ENCODE measurements around the gene HFM1. TPM values are rescaled to one million over a fixed set of nuclear protein-coding genes. Genes with fewer than 3 reads are reported as not detected.
"Not testable (repeated sequence)": the region's sequence is repeated elsewhere in the genome, so short reads cannot be mapped to it uniquely, and the experiment has no call there.

The HFM1 gene
- total and polyA plus RNA-seq, 10 of the 15 experiments (the other 5 are each of a cell fraction or from before 2014, with no cell fraction given): not detected

DNA sequence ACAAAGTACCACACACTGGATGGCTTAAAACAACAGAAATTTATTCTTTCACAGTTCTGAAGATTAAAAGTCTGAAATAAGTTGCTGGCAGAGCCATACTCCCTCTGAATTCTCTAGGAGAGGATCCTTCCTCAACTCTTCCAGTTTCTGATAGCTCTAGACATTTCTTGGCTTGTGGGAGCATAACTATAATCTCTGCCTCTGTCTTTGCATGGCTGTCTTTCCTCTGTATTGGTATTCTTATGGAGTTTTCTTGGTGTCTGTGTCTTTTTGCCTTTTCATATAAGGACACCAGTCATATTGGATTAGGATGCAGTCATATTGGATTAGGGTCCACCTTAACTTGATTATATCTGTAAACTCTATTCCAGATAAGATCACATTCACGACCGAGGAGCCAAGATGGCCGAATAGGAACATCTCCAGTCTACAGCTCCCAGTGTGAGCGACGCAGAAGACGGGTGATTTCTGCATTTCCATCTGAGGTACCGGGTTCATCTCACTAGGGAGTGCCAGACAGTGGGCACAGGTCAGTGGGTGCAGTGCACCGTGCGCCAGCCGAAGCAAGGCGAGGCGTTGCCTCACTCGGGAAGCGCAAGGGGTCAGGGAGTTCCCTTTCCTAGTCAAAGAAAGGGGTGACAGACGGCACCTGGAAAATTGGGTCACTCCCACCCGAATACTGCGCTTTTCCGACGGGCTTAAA is 118.2 kb downstream of the HFM1 start:
- SMC1A ChIA-PET (ENCODE audit: uncharacterized antibody, unreplicated experiment); H3K9me3 ChIP-seq (replicated peaks; ENCODE audit: control insufficient read depth, insufficient read depth, low read length); H3K4me3 ChIP-seq; BruUV-seq (replicated peaks); H3K36me3 ChIP-seq (ENCODE audit: control insufficient read depth in 2 of 2, insufficient read depth in 2 of 2, low read length in 1 of 2); H3K27me3 ChIP-seq (replicated peaks in 1 of 2; ENCODE audit: control insufficient read depth in 2 of 2, insufficient read depth in 2 of 2, low read length in 1 of 2); intact Hi-C loops (cut with micrococcal nuclease; ENCODE audit: unreplicated experiment); FAIRE-seq; ATAC-seq; H3K27ac ChIP-seq (ENCODE audit: control insufficient read depth, insufficient read depth); H4K20me1 ChIP-seq (ENCODE audit: control insufficient read depth, insufficient read depth); POLR2A ChIA-PET; H3K9ac ChIP-seq (ENCODE audit: control insufficient read depth, insufficient read depth, low read length); in situ Hi-C loops (cut with MboI); RAD21 ChIA-PET (ENCODE audit: unreplicated experiment); DNase-seq (ENCODE audit: low read depth, low spot score); H3K4me1 ChIP-seq (ENCODE audit: control insufficient read depth, insufficient read depth, low read length); H3K79me2 ChIP-seq (ENCODE audit: control insufficient read depth, insufficient read depth, low read length); H2AFZ ChIP-seq (ENCODE audit: control insufficient read depth, low read depth, low read length); H3K4me2 ChIP-seq (ENCODE audit: control insufficient read depth, insufficient read depth): not testable (repeated sequence)
- CTCF ChIA-PET: interaction anchor here (1.0 kb wide), 1 partner anchor 120 kb away, joined by 3 read pairs; no protein-coding TSS in a partner anchor
- 88% methylated on average over 14 of the region's 19 CpGs for WGBS (ENCODE audit: insufficient coverage, insufficient replicate concordance, low lambda C conversion rate, missing lambda C conversion rate)

GRCh38 chr1:91283421-91283726 is 121.3 kb downstream of the HFM1 start:
- WGBS (ENCODE audit: insufficient coverage, insufficient replicate concordance, low lambda C conversion rate, missing lambda C conversion rate): 17% methylated on average over 2 of the region's 2 CpGs
- FAIRE-seq (no peak), DNase-seq (ENCODE audit: low read depth, low spot score) (no peak), ATAC-seq (no peak; the same call in 2 of the 3 replicates)
- BruUV-seq (replicated peaks): no TSS peak
- Histone ChIP-seq H3K9ac (ENCODE audit: control insufficient read depth, insufficient read depth, low read length) (no peak overlapping the region), H3K27me3 (replicated peaks in 1 of 2; ENCODE audit: control insufficient read depth in 2 of 2, insufficient read depth in 2 of 2, low read length in 1 of 2) (no peaks in the 10 kb centered on the region), H3K27ac (ENCODE audit: control insufficient read depth, insufficient read depth) (no peak overlapping the region), H3K9me3 (replicated peaks; ENCODE audit: control insufficient read depth, insufficient read depth, low read length) (no peaks in the 10 kb centered on the region), H3K4me3 (no peak overlapping the region), H2AFZ (ENCODE audit: control insufficient read depth, low read depth, low read length) (no peak overlapping the region), H3K4me2 (ENCODE audit: control insufficient read depth, insufficient read depth) (no peak overlapping the region), H3K4me1 (ENCODE audit: control insufficient read depth, insufficient read depth, low read length) (no peaks in the 10 kb centered on the region), H4K20me1 (ENCODE audit: control insufficient read depth, insufficient read depth) (no peaks in the 10 kb centered on the region), H3K36me3 (ENCODE audit: control insufficient read depth in 2 of 2, insufficient read depth in 2 of 2, low read length in 1 of 2) (no peaks in the 10 kb centered on the region), H3K79me2 (ENCODE audit: control insufficient read depth, insufficient read depth, low read length) (no peaks in the 10 kb centered on the region)
- RAD21 ChIA-PET (ENCODE audit: unreplicated experiment): interaction anchor here (1.4 kb wide), 1 partner anchor 222 kb away, joined by 4 read pairs; no protein-coding TSS in a partner anchor
- POLR2A ChIA-PET: no interaction called here
- SMC1A ChIA-PET (ENCODE audit: uncharacterized antibody, unreplicated experiment): interaction anchor here (0.8 to 2.5 kb wide), 6 partner anchors 117 to 648 kb away, joined by 3 to 7 read pairs (median 4); no protein-coding TSS in a partner anchor
- in situ Hi-C loops (cut with MboI) (loop anchor here (5.0 kb wide), 1 partner anchor 644 kb away; no protein-coding TSS in a partner anchor), intact Hi-C loops (cut with micrococcal nuclease; ENCODE audit: unreplicated experiment) (loop anchor here (2.0 kb wide), 2 partner anchors 119 to 217 kb away; partner anchors contain the start of gene CDC7)
- CTCF ChIA-PET: interaction anchor here (0.6 to 3.1 kb wide), 16 partner anchors 13 to 1008 kb away, joined by 3 to 25 read pairs (median 4); partner anchors contain the start of gene HFM1
- TF ChIP-seq WRNIP1 (IDR thresholded peaks at IDR 0.05; ENCODE audit: borderline replicate concordance, low read depth, low read length): no peak
- TF ChIP-seq ZBTB40 (IDR thresholded peaks at IDR 0.05; ENCODE audit: borderline replicate concordance): no peak
- TF ChIP-seq ZNF384 (IDR thresholded peaks at IDR 0.05; ENCODE audit: borderline replicate concordance, low read depth, low read length): no peak
- no peak for TF ChIP-seq SMARCA5 (IDR thresholded peaks at IDR 0.05)
- no peak for TF ChIP-seq IRF4 (IDR thresholded peaks at IDR 0.05; ENCODE audit: low read depth, low read length)

Data from GM12878 (cell line).